Ammon's horn (tissue), 1 donor: ENCODE data around the gene GPR87.

Experiments
- DNase-seq: peaks from one replicate; pipeline ENCODE4 v3.0.0-alpha.2; 2016; ENCODE audit warnings: low spot score

Gene GPR87

GRCh38 chr3:151315846-151316245 lies 774 bp downstream of the GPR87 start:
- no peak for DNase-seq

- DNase-seq = no peak
These were observed 1.5 kb downstream of the GPR87 start for GRCh38 chr3:151315136-151315535.

- DNase-seq = no peak
These were observed 2.0 kb downstream of the GPR87 start for GRCh38 chr3:151314593-151314992.

GRCh38 chr3:151314137-151314536 lies 2.5 kb downstream of the GPR87 start:
- DNase-seq = no peak

GRCh38 chr3:151312972-151313371 lies 3.6 kb downstream of the GPR87 start:
- no peak for DNase-seq

GRCh38 chr3:151309566-151309965 lies 7.1 kb downstream of the GPR87 start:
- no peak for DNase-seq

GRCh38 chr3:151307583-151308488 lies 8.8 kb downstream of the GPR87 start:
- DNase-seq = no peak

GRCh38 chr3:151307131-151307530 lies 9.5 kb downstream of the GPR87 start:
- DNase-seq = no peak

GRCh38 chr3:151306168-151306810 lies 10.3 kb downstream of the GPR87 start:
- no peak for DNase-seq

- DNase-seq = no peak
These were observed 10.9 kb downstream of the GPR87 start for GRCh38 chr3:151305775-151306151.

GRCh38 chr3:151305060-151305774 lies 11.4 kb downstream of the GPR87 start:
- DNase-seq = peak; percentile 38

- DNase-seq = no peak
These were observed 12.9 kb downstream of the GPR87 start for GRCh38 chr3:151303751-151304150.

GRCh38 chr3:151301787-151302186 lies 14.8 kb downstream of the GPR87 start:
- DNase-seq = no peak

GRCh38 chr3:151300539-151300938 lies 16.1 kb downstream of the GPR87 start:
- no peak for DNase-seq

GRCh38 chr3:151299006-151299405 lies 17.6 kb downstream of the GPR87 start:
- DNase-seq = no peak

GRCh38 chr3:151297429-151297828 lies 19.2 kb downstream of the GPR87 start:
- DNase-seq = no peak

- no peak for DNase-seq
These were observed 20.4 kb downstream of the GPR87 start for GRCh38 chr3:151296226-151296625.

GRCh38 chr3:151293127-151293526 lies 23.5 kb downstream of the GPR87 start:
- no peak for DNase-seq

GRCh38 chr3:151290673-151291072 lies 25.9 kb downstream of the GPR87 start:
- no peak for DNase-seq

- no peak for DNase-seq
These were observed 27.2 kb downstream of the GPR87 start for GRCh38 chr3:151289445-151289844.

GRCh38 chr3:151285940-151286339 lies 30.7 kb downstream of the GPR87 start:
- DNase-seq = no peak

- DNase-seq = no peak
These were observed 32.6 kb downstream of the GPR87 start for GRCh38 chr3:151283907-151284461.
